HEK293T (cell line): ENCODE results near the gene ASTE1.

Experiments
- CTCF ChIA-PET: fragments of 350-600 bp; formaldehyde crosslinking; extraction: SDS; loops from one replicate; lab custom pipeline; 2021; ENCODE audit warnings: antibody characterized with exemption, inconsistent platforms; lab: Yijun Ruan, JAX
- POLR2A ChIA-PET: fragments of 350-600 bp; formaldehyde crosslinking; extraction: SDS; loops from one replicate; lab custom pipeline; 2020; ENCODE audit warnings: antibody characterized with exemption, inconsistent platforms; lab: Yijun Ruan, JAX
- DNase-seq: peaks from one replicate; pipeline ENCODE4 v3.0.0; 2012; ENCODE audit warnings: mixed read lengths; ENCODE audit errors: extremely low spot score
- ARNT ChIP-seq: fragments of 450-650 bp; IDR thresholded peaks from 2 replicates; pipeline ENCODE4 v1.6.1; 2017; ENCODE audit warnings: mild to moderate bottlenecking
- BHLHE40 ChIP-seq: fragments of 450-650 bp; IDR thresholded peaks from 2 replicates; pipeline ENCODE4 v1.6.1; 2016; ENCODE audit warnings: mild to moderate bottlenecking, moderate library complexity, borderline replicate concordance
- CTBP1 ChIP-seq: fragments of 450-650 bp; IDR thresholded peaks from 2 replicates; pipeline ENCODE4 v1.6.1; 2016; ENCODE audit warnings: borderline replicate concordance
- ELF4 ChIP-seq: fragments of 450-650 bp; IDR thresholded peaks from 2 replicates; pipeline ENCODE4 v1.6.1; 2017; ENCODE audit warnings: antibody characterized with exemption
- FOXA1 ChIP-seq: fragments of 450-650 bp; IDR thresholded peaks from 2 replicates; pipeline ENCODE4 v1.6.1; 2016; ENCODE audit warnings: mild to moderate bottlenecking
- FOXK2 ChIP-seq: fragments of 450-650 bp; IDR thresholded peaks from 2 replicates; pipeline ENCODE4 v1.6.1; 2016; ENCODE audit warnings: mild to moderate bottlenecking
- FOXM1 ChIP-seq: fragments of 450-650 bp; IDR thresholded peaks from 2 replicates; pipeline ENCODE4 v1.6.1; 2017; ENCODE audit warnings: mild to moderate bottlenecking, borderline replicate concordance
- HDGF ChIP-seq: fragments of 450-650 bp; IDR thresholded peaks from 2 replicates; pipeline ENCODE4 v1.6.1; 2017; ENCODE audit warnings: antibody characterized with exemption, borderline replicate concordance
- L3MBTL2 ChIP-seq: fragments of 450-650 bp; conservative IDR thresholded peaks from 2 replicates; pipeline ENCODE4 v1.6.1; 2016; ENCODE audit warnings: mild to moderate bottlenecking
- LEF1 ChIP-seq: fragments of 450-650 bp; IDR thresholded peaks from 2 replicates; pipeline ENCODE4 v1.6.1; 2017; ENCODE audit warnings: mild to moderate bottlenecking, borderline replicate concordance
- NFRKB ChIP-seq: fragments of 450-650 bp; IDR thresholded peaks from 2 replicates; pipeline ENCODE4 v1.6.1; 2016; ENCODE audit warnings: mild to moderate bottlenecking, moderate library complexity
- SP1 ChIP-seq: fragments of 450-650 bp; IDR thresholded peaks from 2 replicates; pipeline ENCODE4 v1.6.1; 2017
- SUZ12 ChIP-seq: fragments of 450-650 bp; IDR thresholded peaks from 2 replicates; pipeline ENCODE4 v1.6.1; 2016; ENCODE audit warnings: mild to moderate bottlenecking
- TARDBP ChIP-seq: fragments of 450-650 bp; IDR thresholded peaks from 2 replicates; pipeline ENCODE4 v1.6.1; 2016
- ZNF384 ChIP-seq: fragments of 450-650 bp; IDR thresholded peaks from 2 replicates; pipeline ENCODE4 v1.6.1; 2016
- TF ChIP-seq, protein P1 (sequence below): fragments of 450-650 bp; IDR thresholded peaks from 2 replicates; pipeline ENCODE4 v1.6.1; 2016

The ASTE1 gene

DNA sequence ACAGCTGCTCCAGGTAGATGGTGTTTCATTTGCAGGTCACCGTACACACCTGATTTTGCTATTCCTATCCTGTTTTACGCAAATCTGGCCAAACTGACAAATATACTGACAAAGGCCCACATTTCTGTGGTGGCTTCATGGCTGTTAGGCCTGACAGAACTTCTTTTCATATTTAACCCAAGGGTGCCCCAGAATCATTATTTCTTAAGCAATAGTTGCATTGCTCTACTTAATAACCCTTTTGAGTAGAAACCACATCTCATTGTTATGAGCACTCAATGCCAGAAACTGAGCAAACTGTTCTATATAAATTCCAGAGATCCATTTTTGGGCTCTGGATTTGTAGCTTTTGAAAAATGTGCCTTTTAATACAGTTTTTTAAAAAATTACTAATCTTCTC lies 19.4 kb downstream of the ASTE1 start:
- TF ChIP-seq LEF1 (no peak), FOXK2 (no peak), NFRKB (no peak), L3MBTL2 (no peak), SP1 (no peak), FOXM1 (no peak)
- no peak for DNase-seq
- CTCF ChIA-PET = no interaction called here
- POLR2A ChIA-PET = no interaction called here

DNA sequence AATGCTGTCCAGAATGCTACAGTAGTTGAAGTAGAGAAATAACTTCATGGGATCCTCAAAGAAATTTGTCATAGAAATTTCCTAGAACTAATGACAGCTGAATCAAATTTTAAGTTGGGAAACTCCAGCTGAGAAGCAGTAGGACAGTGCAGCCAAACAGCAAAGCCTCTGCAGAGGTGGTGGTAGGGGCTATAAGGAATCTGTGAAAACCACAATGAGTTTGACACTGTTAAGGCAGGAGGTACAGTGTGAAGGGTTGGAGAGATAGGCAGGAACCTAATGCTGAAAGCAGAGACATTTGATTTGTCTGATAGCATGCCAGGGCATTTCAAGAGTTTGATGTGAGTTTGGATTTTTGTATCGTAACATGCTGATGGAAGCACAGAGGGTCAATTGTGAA lies 22.0 kb downstream of the ASTE1 start:
- ChIA-PET POLR2A (no interaction called here), CTCF (no interaction called here)
- no peak for DNase-seq
- TF ChIP-seq SUZ12 = no peak
- TF ChIP-seq ELF4 = no peak

DNA sequence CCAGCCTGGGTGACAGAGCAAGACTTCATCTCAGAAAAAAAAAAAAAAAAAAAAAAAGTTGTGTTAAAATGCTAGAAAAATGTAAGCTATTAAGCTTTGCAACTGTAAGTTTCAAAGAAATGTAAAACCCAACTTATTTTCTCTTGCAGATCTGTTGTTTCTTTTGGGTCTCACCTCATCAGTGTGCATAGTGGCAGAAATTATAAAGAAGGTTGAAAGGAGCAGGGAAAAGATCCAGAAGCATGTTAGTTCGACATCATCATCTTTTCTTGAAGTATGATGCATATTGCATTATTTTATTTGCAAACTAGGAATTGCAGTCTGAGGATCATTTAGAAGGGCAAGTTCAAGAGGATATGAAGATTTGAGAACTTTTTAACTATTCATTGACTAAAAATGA lies 25.6 kb downstream of the ASTE1 start:
- CTCF ChIA-PET = no interaction called here
- TF ChIP-seq BHLHE40 (no peak), FOXK2 (no peak), HDGF (no peak), SP1 (no peak), NFRKB (no peak), ELF4 (no peak), TARDBP (no peak), CTBP1 (no peak), FOXM1 (no peak), LEF1 (no peak), FOXA1 (no peak)
- no peak for DNase-seq
- POLR2A ChIA-PET = no interaction called here

DNA sequence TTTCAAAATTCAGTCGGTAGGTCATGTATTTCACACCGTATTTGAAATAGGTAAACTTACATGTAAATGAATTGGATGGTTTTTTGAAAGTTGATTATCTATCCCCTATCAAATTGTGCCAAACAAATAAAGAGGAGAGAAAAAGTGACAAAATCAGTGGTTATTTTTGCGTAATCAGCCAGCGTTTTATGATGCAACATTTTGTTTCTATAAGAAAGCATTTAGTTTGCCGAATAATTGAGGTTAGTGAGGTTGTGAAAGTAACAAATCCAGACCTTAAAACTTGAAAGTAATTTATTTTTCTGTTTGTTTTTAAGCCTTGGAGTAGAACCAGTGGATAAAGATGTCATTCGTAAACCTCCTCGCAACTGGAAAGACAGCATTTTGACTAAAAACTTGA lies 29.3 kb downstream of the ASTE1 start:
- POLR2A ChIA-PET = no interaction called here
- no peak for DNase-seq
- CTCF ChIA-PET = no interaction called here
- TF ChIP-seq ARNT (no peak), L3MBTL2 (no peak), ELF4 (no peak), ZNF384 (no peak), LEF1 (no peak), NFRKB (no peak), FOXK2 (no peak), SP1 (no peak), CTBP1 (no peak), BHLHE40 (no peak), TARDBP (no peak), SUZ12 (no peak), FOXA1 (no peak), HDGF (no peak)

DNA sequence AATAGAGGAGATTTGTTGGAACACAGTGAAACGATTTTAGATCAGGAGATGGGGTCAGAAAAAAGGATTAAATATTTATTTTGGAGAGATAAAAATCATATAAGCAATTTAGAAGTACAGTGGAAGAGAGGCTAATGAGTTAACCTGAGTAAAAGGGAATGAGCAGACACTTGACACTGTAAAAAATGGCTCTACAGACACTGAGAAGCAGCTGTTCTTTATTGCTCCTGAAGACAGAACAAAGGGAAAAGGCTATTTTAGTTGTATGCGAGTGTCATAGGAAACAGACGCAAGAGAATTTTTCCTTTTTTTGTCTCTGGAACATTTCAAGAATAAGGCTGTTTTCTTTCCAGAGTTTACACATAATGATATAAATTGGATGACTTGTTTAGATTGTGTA lies 34.3 kb downstream of the ASTE1 start:
- ChIA-PET POLR2A (no interaction called here), CTCF (no interaction called here)
- no peak for DNase-seq
- TF ChIP-seq CTBP1 = no peak
- TF ChIP-seq LEF1 = no peak
- TF ChIP-seq FOXM1 = no peak
- TF ChIP-seq BHLHE40 = no peak
- no peak for TF ChIP-seq SUZ12
- TF ChIP-seq, protein P1, sequence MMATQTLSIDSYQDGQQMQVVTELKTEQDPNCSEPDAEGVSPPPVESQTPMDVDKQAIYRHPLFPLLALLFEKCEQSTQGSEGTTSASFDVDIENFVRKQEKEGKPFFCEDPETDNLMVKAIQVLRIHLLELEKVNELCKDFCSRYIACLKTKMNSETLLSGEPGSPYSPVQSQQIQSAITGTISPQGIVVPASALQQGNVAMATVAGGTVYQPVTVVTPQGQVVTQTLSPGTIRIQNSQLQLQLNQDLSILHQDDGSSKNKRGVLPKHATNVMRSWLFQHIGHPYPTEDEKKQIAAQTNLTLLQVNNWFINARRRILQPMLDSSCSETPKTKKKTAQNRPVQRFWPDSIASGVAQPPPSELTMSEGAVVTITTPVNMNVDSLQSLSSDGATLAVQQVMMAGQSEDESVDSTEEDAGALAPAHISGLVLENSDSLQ = no peak
- TF ChIP-seq L3MBTL2 = no peak
- TF ChIP-seq ARNT = no peak
- no peak for TF ChIP-seq FOXA1
- no peak for TF ChIP-seq HDGF
- no peak for TF ChIP-seq ZNF384
- no peak for TF ChIP-seq SP1
- no peak for TF ChIP-seq ELF4

DNA sequence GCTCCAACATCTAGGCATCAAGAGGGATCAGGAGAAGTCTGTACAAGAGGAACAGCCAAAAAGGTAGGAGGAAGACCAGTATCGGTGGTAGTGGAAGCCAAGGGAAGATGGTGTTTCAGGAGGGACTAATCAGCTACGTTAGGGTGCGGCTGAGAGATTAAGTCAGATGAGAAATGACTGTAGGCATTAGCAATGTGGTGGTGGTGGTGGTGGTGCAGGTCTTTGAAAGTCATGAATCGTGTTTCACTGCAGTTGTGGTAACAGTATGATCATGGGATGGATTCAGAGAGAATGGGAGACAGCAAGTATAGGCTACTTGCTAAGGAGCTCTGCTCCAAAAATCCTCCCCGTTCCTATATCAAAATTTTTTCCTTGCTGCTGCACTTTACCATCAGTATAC lies 35.5 kb downstream of the ASTE1 start:
- no peak for DNase-seq
- ChIA-PET POLR2A (no interaction called here), CTCF (no interaction called here)
- no peak for TF ChIP-seq ELF4
- no peak for TF ChIP-seq LEF1

DNA sequence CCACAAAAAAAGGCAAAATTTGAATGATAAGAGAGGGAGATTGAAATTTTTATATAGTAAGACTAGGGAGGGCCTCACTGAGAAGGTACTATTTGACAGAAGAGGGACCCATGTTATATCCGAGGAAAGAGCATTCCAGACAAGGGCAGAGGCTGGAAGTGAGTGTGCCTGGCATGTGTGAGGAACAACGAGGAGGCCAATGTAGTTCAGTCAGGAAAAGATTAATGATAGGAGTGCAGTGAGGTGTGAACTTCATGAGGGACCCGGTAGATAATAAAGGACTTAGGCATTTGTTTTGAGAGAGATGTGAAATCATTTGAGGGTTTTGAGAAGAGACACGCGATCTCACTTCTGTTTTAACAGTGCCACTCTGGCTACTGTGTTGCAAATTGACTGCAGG lies 36.3 kb downstream of the ASTE1 start:
- no peak for DNase-seq
- TF ChIP-seq CTBP1 = no peak
- no peak for TF ChIP-seq ZNF384
- TF ChIP-seq HDGF = no peak
- no peak for TF ChIP-seq NFRKB
- no peak for TF ChIP-seq TARDBP
- no peak for TF ChIP-seq FOXK2
- no peak for TF ChIP-seq LEF1
- TF ChIP-seq ELF4 = no peak
- no peak for TF ChIP-seq FOXM1
- TF ChIP-seq, protein P1 = no peak
- TF ChIP-seq SUZ12 = no peak
- TF ChIP-seq BHLHE40 = no peak
- no peak for TF ChIP-seq FOXA1
- TF ChIP-seq ARNT = no peak
- no peak for TF ChIP-seq SP1
- TF ChIP-seq L3MBTL2 = no peak
- POLR2A ChIA-PET = no interaction called here
- CTCF ChIA-PET = no interaction called here

DNA sequence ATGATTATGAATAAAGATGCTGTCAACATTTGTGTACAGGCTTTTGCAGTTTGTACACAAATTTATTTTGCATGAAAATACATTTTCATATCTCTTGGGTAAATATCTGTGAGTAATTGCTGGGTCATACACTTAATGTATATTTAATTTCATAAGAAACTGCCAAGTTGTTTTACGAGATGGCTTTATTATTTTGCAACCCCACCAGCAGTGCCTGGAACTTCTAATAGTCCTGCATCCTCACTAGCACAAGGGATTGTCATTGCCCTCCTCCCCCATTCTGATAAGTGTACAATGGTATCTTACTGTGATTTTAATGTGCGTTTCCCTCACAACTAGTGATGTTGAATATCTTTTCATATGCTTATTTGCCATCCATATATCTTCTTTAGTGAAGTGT lies 45.2 kb downstream of the ASTE1 start:
- ChIA-PET CTCF (no interaction called here), POLR2A (no interaction called here)
- DNase-seq = no peak
- TF ChIP-seq FOXK2 (no peak), FOXA1 (no peak), HDGF (no peak), FOXM1 (no peak), ZNF384 (no peak), SP1 (no peak), LEF1 (no peak), NFRKB (no peak), ARNT (no peak), CTBP1 (no peak), ELF4 (no peak), TARDBP (no peak), L3MBTL2 (no peak), BHLHE40 (no peak), SUZ12 (no peak)
- TF ChIP-seq, protein P1 = no peak
